ENCODE measurements around the gene ANKRD23.

GRCh38 chr2:96825057-96825456 is 18.8 kb downstream of the ANKRD23 start:
- TF ChIP-seq CTCF (IDR thresholded peaks at IDR 0.05; ENCODE audit: low read depth, low read length) (no peak), EZH2phosphoT487 (IDR thresholded peaks at IDR 0.05; ENCODE audit: low read depth) (no peak)
